B cell (primary cell): ENCODE results near the gene AP3M1. TPM values are rescaled to one million over a fixed set of nuclear protein-coding genes. Genes with fewer than 3 reads are reported as not detected.

Experiments used
- ATAC-seq: fragments of 200-7000 bp; cut with Tn5 transposase; one replicate; pipeline ENCODE4 v1.10.0; 2021; ENCODE audit warnings: low read depth, mild to moderate bottlenecking, moderate number of reproducible peaks, moderate library complexity
- CTCF ChIA-PET: fragments of 350-600 bp; sonication (Branson Sonifier 250); formaldehyde crosslinking; loops from one replicate; lab custom pipeline; 2021; ENCODE audit warnings: antibody characterized with exemption, inconsistent platforms; lab: Charles Lee
- POLR2A ChIA-PET: fragments of 350-600 bp; sonication (Branson Sonifier 250); formaldehyde crosslinking; loops from one replicate; lab custom pipeline; 2021; ENCODE audit warnings: antibody characterized with exemption; lab: Charles Lee
- DNase-seq: peaks from one replicate; pipeline ENCODE4 v3.0.0; 2013
- H2AFZ ChIP-seq: 2 replicates; pipeline ENCODE4 v1.6.1; 2012; ENCODE audit warnings: mild to moderate bottlenecking, low read depth, low read length; ENCODE audit not compliant: insufficient read depth, poor library complexity, severe bottlenecking
- H3K27ac ChIP-seq, 2 donors: 1 replicate in 1 of 2; 2 replicates in 1 of 2; pipeline ENCODE4 v1.5.1; 2012 to 2013; ENCODE audit warnings: low read length in 2 of 2, mild to moderate bottlenecking in 2 of 2, moderate library complexity in 1 of 2
- H3K27me3 ChIP-seq, 4 experiments: fragments of 200-600 bp in 1 of 4; sonication (generic) in 1 of 4; replicated peaks in 1 of 4; 1 replicate in 2 of 4; 2 replicates in 2 of 4; pipeline versions ENCODE4 v1.6.1 to v1.7.0; 2013 to 2016; ENCODE audit warnings: low read length in 3 of 4, mild to moderate bottlenecking in 2 of 4, mixed read lengths in 1 of 4, moderate library complexity in 1 of 4; ENCODE audit not compliant: insufficient read depth in 4 of 4, control insufficient read depth in 3 of 4; ENCODE audit errors: control extremely low read depth in 1 of 4
- H3K36me3 ChIP-seq, 2 experiments: replicated peaks in 1 of 2; 1 replicate in 1 of 2; 2 replicates in 1 of 2; pipeline versions ENCODE4 v1.6.1 to v1.7.1; 2013; ENCODE audit warnings: low read length in 1 of 2; ENCODE audit not compliant: insufficient read depth in 2 of 2, control insufficient read depth in 1 of 2; ENCODE audit errors: control extremely low read depth in 1 of 2, extremely low read depth in 1 of 2
- H3K4me1 ChIP-seq, 2 donors: fragments of 200-600 bp in 1 of 2; sonication (generic) in 1 of 2; 1 replicate in 1 of 2; 2 replicates in 1 of 2; pipeline versions ENCODE4 v1.5.1 to v1.6.1; 2013 to 2017; ENCODE audit warnings: low read length in 2 of 2; ENCODE audit not compliant: control insufficient read depth in 2 of 2, insufficient read depth in 2 of 2
- H3K4me2 ChIP-seq: replicated peaks from 2 replicates; pipeline ENCODE3; 2012; ENCODE audit warnings: mild to moderate bottlenecking, low read depth, low read length; ENCODE audit not compliant: poor library complexity, severe bottlenecking
- H3K4me3 ChIP-seq, 5 experiments: fragments of 200-600 bp in 1 of 5; sonication (generic) in 1 of 5; 1 replicate in 3 of 5; 2 replicates in 2 of 5; pipeline versions ENCODE4 v1.5.1 to v1.7.0; 2011 to 2016; ENCODE audit warnings: low read length in 4 of 5, mild to moderate bottlenecking in 4 of 5, low read depth in 2 of 5, control low read depth in 1 of 5, moderate library complexity in 1 of 5; ENCODE audit not compliant: insufficient read depth in 1 of 5; ENCODE audit errors: control extremely low read depth in 1 of 5, extremely low read depth in 1 of 5
- H3K79me2 ChIP-seq: fragments of 200-600 bp; sonication (generic); one replicate; pipeline ENCODE4 v1.6.0; 2016; ENCODE audit warnings: low read length; ENCODE audit not compliant: control insufficient read depth, insufficient read depth
- H3K9ac ChIP-seq: fragments of 200-600 bp; sonication (generic); 2 replicates; pipeline ENCODE4 v1.6.1; 2017; ENCODE audit warnings: mild to moderate bottlenecking, low read length, moderate library complexity
- H3K9me3 ChIP-seq, 3 donors: one replicate each; pipeline versions ENCODE4 v1.6.1 to v1.7.1; 2013; ENCODE audit warnings: low read length in 2 of 3; ENCODE audit not compliant: control insufficient read depth in 2 of 3, insufficient read depth in 1 of 3; ENCODE audit errors: control extremely low read depth in 1 of 3
- H4K20me1 ChIP-seq: 2 replicates; pipeline ENCODE4 v1.6.0; 2012; ENCODE audit warnings: mild to moderate bottlenecking, low read length; ENCODE audit not compliant: insufficient read depth, control insufficient read depth, poor library complexity, severe bottlenecking
- H3K27ac Mint-ChIP-seq: one replicate; pipeline ENCODE4 v1.8.0; 2021; ENCODE audit warnings: mixed read lengths
- H3K27me3 Mint-ChIP-seq: one replicate; pipeline ENCODE4 v1.8.0; 2021; ENCODE audit warnings: mixed read lengths
- H3K4me1 Mint-ChIP-seq: one replicate; pipeline ENCODE4 v1.8.0; 2021; ENCODE audit warnings: mixed read lengths
- H3K4me3 Mint-ChIP-seq: one replicate; pipeline ENCODE4 v1.8.0; 2021; ENCODE audit warnings: mixed read lengths
- H3K9me3 Mint-ChIP-seq: one replicate; pipeline ENCODE4 v1.8.0; 2022; ENCODE audit warnings: mixed read lengths; ENCODE audit not compliant: insufficient read depth
- CTCF ChIP-seq: fragments of 200-600 bp; IDR thresholded peaks from one replicate; pipeline ENCODE4 v1.8.0; 2022; ENCODE audit warnings: antibody characterized with exemption, mild to moderate bottlenecking
- EZH2 ChIP-seq: IDR thresholded peaks from 2 replicates; pipeline ENCODE4 v1.6.1; 2012; ENCODE audit warnings: borderline replicate concordance, low read depth, mild to moderate bottlenecking, moderate library complexity, low read length; ENCODE audit not compliant: insufficient read depth, poor library complexity, severe bottlenecking
- WGBS: methylation state at CpG from one replicate; pipeline ENCODE4 v1.1.5; 2013; ENCODE audit warnings: missing lambda C conversion rate; ENCODE audit not compliant: insufficient coverage; 5-methylcytosine and 5-hydroxymethylcytosine counted together
- intact Hi-C: fragments of 100-400 bp; cut with micrococcal nuclease; formaldehyde crosslinking; loops from one replicate; pipeline ENCODE4 v1.10.0; 2022
- polyA plus RNA-seq: library from polyadenylated mRNA; depleted of rRNA; stranded (reverse); fragments of >200 nt; gene quantifications from 2 replicates; pipeline ENCODE4 v1.2.3, GENCODE V29; 2012
- total RNA-seq, 2 donors: library from RNA; stranded (reverse); fragments of 120-200 nt in 1 of 2; gene quantifications; 1 replicate in 1 of 2; 2 replicates in 1 of 2; pipeline versions ENCODE4 v1.2.3 to v1.2.4, GENCODE V29; 2013 to 2022

AP3M1 gene
- total and polyA plus RNA-seq, 2 donors (not counting 1 experiment from before 2014, with no cell fraction given) = 21.6 to 50.4 TPM

- no peak overlapping the region for H3K9ac ChIP-seq
- CTCF ChIA-PET = interaction anchor here (0.5 to 2.3 kb wide), 5 partner anchors 17 to 218 kb away, joined by 3 to 9 read pairs (median 4); no protein-coding TSS in a partner anchor
Observed at GRCh38 chr10:74097776-74098175, 52.9 kb downstream of the AP3M1 start.

GRCh38 chr10:74096777-74097176 lies 53.9 kb downstream of the AP3M1 start:
- Mint-ChIP-seq H3K4me1 (peaks cover 21% of the 10 kb centered on the region), H3K9me3 (no peaks in the 10 kb centered on the region), H3K4me3 (peak overlapping the region; percentile 24), H3K27ac (peak overlapping the region; percentile 76), H3K27me3 (no peaks in the 10 kb centered on the region)
- no peaks in the 10 kb centered on the region for H4K20me1 ChIP-seq
- no peak overlapping the region for H2AFZ ChIP-seq
- H3K4me2 ChIP-seq = peak overlapping the region; percentile 1
- ATAC-seq (peak; percentile 96), DNase-seq (peak; percentile 65)
- intact Hi-C loops = no loop called here
- H3K79me2 ChIP-seq = no peaks in the 10 kb centered on the region
- peak overlapping the region in 1 of 2 donors; percentile 38 for H3K27ac ChIP-seq
- ChIA-PET CTCF (interaction anchor here (1.0 to 3.4 kb wide), 6 partner anchors 9 to 217 kb away, joined by 3 to 10 read pairs (median 7); no protein-coding TSS in a partner anchor), POLR2A (no interaction called here)
- TF ChIP-seq EZH2 = no peak
- no peak for TF ChIP-seq CTCF
- peaks cover 5 to 65% of the 10 kb centered on the region in 2 experiments for H3K36me3 ChIP-seq
- no peak overlapping the region for H3K4me3 ChIP-seq
- 60% methylated on average over 1 of the region's 2 CpGs for WGBS
- no peak overlapping the region for H3K9ac ChIP-seq
- peaks cover 11 to 13% of the 10 kb centered on the region in 2 donors for H3K4me1 ChIP-seq
- H3K27me3 ChIP-seq = no peaks in the 10 kb centered on the region
- no peaks in the 10 kb centered on the region for H3K9me3 ChIP-seq

More at GRCh38 chr10:74097776-74098175, 52.9 kb downstream of the AP3M1 start:
- Histone ChIP-seq H2AFZ (no peak overlapping the region), H4K20me1 (no peaks in the 10 kb centered on the region), H3K4me2 (no peak overlapping the region), H3K36me3 (peaks cover 4 to 62% of the 10 kb centered on the region in 2 experiments), H3K4me1 (peaks cover 11 to 13% of the 10 kb centered on the region in 2 donors), H3K4me3 (no peak overlapping the region), H3K27me3 (no peaks in the 10 kb centered on the region), H3K79me2 (no peaks in the 10 kb centered on the region), H3K27ac (no peak overlapping the region), H3K9me3 (no peaks in the 10 kb centered on the region)
- no peaks in the 10 kb centered on the region for H3K27me3 Mint-ChIP-seq
- DNase-seq (no peak), ATAC-seq (no peak)
- peaks cover 21% of the 10 kb centered on the region for H3K4me1 Mint-ChIP-seq
- H3K9me3 Mint-ChIP-seq = no peaks in the 10 kb centered on the region
- POLR2A ChIA-PET = no interaction called here
- no peak overlapping the region for H3K4me3 Mint-ChIP-seq
- H3K27ac Mint-ChIP-seq = peak overlapping the region; percentile 10
- whole genome bisulfite sequencing = 94% methylated on average over 5 of the region's 9 CpGs
- intact Hi-C loops = no loop called here
- no peak for TF ChIP-seq EZH2
- TF ChIP-seq CTCF = no peak
